ENCODE measurements around the gene GMEB2. TPM values are rescaled to one million over a fixed set of nuclear protein-coding genes. Genes with fewer than 3 reads are reported as not detected.
A peak's percentile ranks its signal among the peaks of the same experiment; 100 is the strongest.
"Not testable (repeated sequence)": the region's sequence is repeated elsewhere in the genome, so short reads cannot be mapped to it uniquely, and the experiment has no call there.

Gene GMEB2
- total RNA-seq, 3 donors from 2014 or later, result 10.3 to 12.8 (median 11.4) TPM

DNA sequence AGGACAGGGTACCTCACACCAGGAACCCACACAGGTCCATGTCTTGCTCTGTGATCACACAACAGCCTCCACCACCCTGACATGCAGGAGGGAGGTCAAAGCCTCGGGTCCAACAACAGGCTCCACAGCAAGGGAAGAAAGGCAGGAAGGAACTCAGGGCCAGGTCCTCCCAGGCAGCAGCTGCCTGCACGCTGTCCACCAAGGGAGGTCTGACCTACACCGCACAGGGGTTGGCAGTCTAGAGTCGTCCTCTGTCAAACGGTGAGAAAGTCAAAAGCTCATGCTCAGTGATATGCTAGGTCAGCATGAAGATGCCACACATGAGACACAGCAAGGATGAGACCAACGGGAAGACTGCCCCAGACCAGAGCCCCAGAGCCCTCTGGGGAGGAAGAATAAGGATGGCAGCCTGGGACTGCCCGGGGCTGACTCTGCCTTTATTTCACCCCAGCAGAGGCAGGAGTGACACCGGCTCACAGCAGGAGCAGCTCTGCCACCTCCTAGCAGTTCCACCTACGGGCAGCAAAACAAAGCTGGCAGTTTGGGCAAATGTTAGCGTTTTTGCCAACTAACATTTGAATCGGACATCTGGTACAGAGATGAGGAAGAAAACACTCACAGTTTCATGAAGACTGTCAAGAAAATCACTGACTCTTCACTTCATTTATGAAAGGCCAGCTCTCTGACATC lies 8.5 kb downstream of the GMEB2 start:
- Histone ChIP-seq H3K36me3 (ENCODE audit: low read depth) (peaks cover 3% of the 10 kb centered on the region), H3K9me3 (no peaks in the 10 kb centered on the region), H3K4me1 (ENCODE audit: low read depth) (no peaks in the 10 kb centered on the region), H3K4me3 (no peak overlapping the region)
- intact Hi-C loops (cut with DNase I, micrococcal nuclease), result no loop called here
- DNase-seq, result peak in 1 of 3 donors; percentile 22
- TF ChIP-seq, protein P1, sequence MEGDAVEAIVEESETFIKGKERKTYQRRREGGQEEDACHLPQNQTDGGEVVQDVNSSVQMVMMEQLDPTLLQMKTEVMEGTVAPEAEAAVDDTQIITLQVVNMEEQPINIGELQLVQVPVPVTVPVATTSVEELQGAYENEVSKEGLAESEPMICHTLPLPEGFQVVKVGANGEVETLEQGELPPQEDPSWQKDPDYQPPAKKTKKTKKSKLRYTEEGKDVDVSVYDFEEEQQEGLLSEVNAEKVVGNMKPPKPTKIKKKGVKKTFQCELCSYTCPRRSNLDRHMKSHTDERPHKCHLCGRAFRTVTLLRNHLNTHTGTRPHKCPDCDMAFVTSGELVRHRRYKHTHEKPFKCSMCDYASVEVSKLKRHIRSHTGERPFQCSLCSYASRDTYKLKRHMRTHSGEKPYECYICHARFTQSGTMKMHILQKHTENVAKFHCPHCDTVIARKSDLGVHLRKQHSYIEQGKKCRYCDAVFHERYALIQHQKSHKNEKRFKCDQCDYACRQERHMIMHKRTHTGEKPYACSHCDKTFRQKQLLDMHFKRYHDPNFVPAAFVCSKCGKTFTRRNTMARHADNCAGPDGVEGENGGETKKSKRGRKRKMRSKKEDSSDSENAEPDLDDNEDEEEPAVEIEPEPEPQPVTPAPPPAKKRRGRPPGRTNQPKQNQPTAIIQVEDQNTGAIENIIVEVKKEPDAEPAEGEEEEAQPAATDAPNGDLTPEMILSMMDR (IDR thresholded peaks at IDR 0.05), result no peak
- ATAC-seq, result no peak

DNA sequence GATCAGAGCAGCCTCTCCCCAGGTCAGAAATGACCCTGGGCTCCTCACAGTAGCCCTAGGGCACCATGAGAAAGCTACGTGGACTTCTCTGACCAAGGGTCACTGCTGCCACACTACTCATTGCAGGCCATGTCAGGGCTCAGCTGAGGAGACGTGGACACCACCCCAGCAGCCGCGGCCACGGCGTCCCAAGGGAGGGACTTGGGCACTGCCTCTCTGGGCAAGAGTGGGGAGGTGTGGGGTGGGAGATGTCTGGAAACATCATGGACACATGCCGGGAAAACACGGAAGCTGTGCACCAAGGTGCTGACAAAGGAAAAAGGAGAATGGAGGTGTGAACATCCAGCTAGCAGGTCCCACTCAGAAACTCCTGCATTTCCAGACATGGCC lies 9.0 kb downstream of the GMEB2 start:
- Histone ChIP-seq H3K36me3 (ENCODE audit: low read depth) (peaks cover 3% of the 10 kb centered on the region), H3K4me1 (ENCODE audit: low read depth) (no peaks in the 10 kb centered on the region), H3K4me3 (no peak overlapping the region), H3K9me3 (no peaks in the 10 kb centered on the region)
- peak in 1 of 3 donors; percentile 37 for DNase-seq
- TF ChIP-seq, protein P1 (IDR thresholded peaks at IDR 0.05), result no peak
- no peak for ATAC-seq
- intact Hi-C loops (cut with DNase I, micrococcal nuclease), result no loop called here

DNA sequence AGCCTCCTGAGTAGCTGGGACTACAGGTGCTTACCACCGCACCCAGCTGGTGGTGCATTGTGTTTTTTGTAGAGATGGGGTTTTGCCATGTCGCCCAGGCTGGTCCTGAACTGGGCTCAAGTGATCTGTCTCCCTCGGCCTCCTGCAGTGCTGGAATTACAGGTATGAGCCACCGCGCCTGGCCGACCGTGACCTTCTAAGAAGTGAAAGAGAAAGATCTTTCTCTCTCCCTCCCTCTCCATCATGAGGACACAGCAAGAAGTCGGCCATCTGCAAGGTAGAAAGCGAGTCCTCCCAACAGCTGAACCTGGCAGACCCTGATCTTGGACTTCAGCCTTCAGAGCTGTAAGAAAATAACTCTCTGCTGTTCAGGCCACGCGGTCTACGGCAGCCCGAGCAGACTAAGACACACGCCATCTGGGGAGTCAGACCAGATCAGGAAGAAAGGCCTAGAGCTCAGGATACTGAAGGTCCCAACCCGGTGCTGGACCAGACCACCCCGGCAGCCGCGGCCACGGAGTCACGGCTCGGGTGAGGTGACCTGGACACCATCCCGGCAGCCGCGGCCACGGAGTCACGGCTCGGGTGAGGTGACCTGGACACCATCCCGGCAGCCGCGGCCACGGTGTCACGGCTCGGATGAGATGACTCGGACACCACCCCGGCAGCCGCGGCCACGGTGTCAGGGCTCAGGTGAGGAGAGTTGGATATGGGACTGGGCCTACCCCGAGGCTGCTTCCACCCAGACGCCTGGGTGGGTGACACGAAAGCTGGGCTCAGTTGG lies 9.6 kb downstream of the GMEB2 start:
- no peaks in the 10 kb centered on the region for H3K4me1 ChIP-seq (ENCODE audit: low read depth)
- H3K36me3 ChIP-seq (ENCODE audit: low read depth), result peaks cover 3% of the 10 kb centered on the region
- no peak for ATAC-seq
- TF ChIP-seq, protein P1 (IDR thresholded peaks at IDR 0.05), result no peak
- H3K9me3 ChIP-seq, result no peaks in the 10 kb centered on the region
- intact Hi-C loops (cut with DNase I, micrococcal nuclease), result no loop called here
- H3K4me3 ChIP-seq, result no peak overlapping the region
- DNase-seq, result peak in 1 of 3 donors; percentile 55

DNA sequence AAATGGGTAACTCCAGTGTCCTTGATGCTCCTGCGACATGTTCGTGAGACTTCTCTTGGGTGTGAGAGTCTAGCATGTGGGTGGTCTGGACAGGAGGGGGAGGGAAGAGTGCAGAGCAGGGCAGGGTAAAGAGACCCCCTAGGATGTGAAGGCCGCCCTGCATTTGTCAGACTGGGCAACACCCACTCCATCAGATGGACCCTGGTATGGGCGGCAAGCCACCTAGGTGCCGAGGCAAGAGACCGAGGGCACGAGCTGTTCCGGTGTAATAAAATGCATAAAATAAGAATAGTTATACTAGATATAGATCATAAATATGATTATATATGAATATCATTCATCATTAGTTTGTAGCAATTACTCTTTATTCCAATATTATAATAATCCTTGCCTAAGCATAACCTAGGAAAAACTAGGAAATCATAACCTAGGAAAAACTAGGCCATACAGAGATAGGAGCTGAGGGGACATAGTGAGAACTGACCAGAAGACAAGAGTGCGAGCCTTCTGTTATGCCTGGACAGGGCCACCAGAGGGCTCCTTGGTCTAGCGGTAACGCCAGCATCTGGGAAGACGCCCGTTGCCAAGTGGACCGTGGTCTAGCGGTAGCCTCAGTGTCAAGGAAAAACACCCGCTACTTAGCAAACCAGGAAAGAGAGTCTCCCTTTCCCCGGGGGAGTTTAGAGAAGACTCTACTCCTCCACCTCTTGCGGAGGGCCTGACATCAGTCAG lies 12.9 kb downstream of the GMEB2 start:
- H3K9me3 ChIP-seq; intact Hi-C loops (cut with DNase I, micrococcal nuclease); ATAC-seq; H3K4me3 ChIP-seq; H3K4me1 ChIP-seq (ENCODE audit: low read depth); H3K36me3 ChIP-seq (ENCODE audit: low read depth): not testable (repeated sequence)
- peak in 1 of 3 donors; percentile 25 for DNase-seq

DNA sequence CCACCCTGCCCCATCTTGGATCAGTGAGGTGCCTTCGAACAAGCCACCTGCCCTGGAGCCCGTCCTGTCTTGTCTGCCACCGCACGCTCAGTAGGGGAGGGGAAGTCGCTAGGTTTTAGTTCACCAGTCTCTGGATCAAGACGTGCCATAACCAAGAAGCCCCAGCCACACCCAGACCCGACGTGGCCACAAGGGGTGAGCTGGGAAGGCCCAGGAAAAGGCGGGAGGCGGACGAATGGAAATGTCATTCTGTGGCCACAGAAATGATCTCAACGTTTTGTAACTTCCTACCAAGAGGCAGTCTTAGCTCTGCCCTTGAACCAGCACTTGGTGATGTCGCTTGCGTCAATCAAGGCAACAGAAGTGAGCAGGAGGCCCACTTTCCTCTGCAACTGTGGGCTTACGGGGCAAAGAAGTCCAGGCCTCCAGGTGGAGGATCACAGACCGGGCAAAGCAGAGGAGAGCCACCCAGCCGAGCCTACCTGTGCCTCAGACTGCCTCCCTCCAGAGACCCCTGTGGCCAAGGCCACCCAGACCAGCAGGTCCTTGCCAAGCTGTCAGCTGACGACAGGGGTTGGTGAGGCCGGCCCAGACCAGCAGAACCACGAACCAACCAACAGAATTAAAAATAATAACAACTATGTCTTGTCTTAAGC lies 14.5 kb downstream of the GMEB2 start:
- TF ChIP-seq, protein P1 (IDR thresholded peaks at IDR 0.05), result no peak
- DNase-seq (peak in 1 of 3 donors; percentile 48), ATAC-seq (peak; percentile 20)
- H3K9me3 ChIP-seq, result no peaks in the 10 kb centered on the region
- no peak overlapping the region for H3K4me3 ChIP-seq
- no peaks in the 10 kb centered on the region for H3K4me1 ChIP-seq (ENCODE audit: low read depth)
- intact Hi-C loops (cut with DNase I, micrococcal nuclease), result no loop called here
- H3K36me3 ChIP-seq (ENCODE audit: low read depth), result no peaks in the 10 kb centered on the region
